ENCODE data around the gene OR2T8.

Gene OR2T8

GRCh38 chr1:247919952-247920351 lies at the start of gene OR2T8:
Gene OR2T8, plus strand, starts transcription at chr1:247920252. Its CDS starts 766 bp downstream, at chr1:247921018.
- no peak for DNase-seq (ENCODE audit: low spot score)

GRCh38 chr1:247883346-247883745 lies 36.7 kb upstream of the OR2T8 start:
- DNase-seq (ENCODE audit: low spot score): no peak

- no peak for DNase-seq (ENCODE audit: low spot score)
Measured at GRCh38 chr1:247884797-247885413, 35.1 kb upstream of the OR2T8 start.

GRCh38 chr1:247895163-247895637 lies 24.9 kb upstream of the OR2T8 start, which contains the start of gene OR2W3:
Gene OR2W3, plus strand, starts transcription at chr1:247895587. Its CDS starts 0 bp downstream, at chr1:247895587.
- no peak for DNase-seq (ENCODE audit: low spot score)

GRCh38 chr1:247895976-247896375 lies 24.1 kb upstream of the OR2T8 start:
- DNase-seq (ENCODE audit: low spot score): no peak

GRCh38 chr1:247904122-247904521 lies 15.9 kb upstream of the OR2T8 start:
- no peak for DNase-seq (ENCODE audit: low spot score)

GRCh38 chr1:247905181-247905580 lies 14.9 kb upstream of the OR2T8 start:
- DNase-seq (ENCODE audit: low spot score): no peak

- DNase-seq (ENCODE audit: low spot score): no peak
Measured at GRCh38 chr1:247905910-247906503, 14.0 kb upstream of the OR2T8 start.

- DNase-seq (ENCODE audit: low spot score): no peak
Measured at GRCh38 chr1:247906504-247907047, 13.5 kb upstream of the OR2T8 start.

- no peak for DNase-seq (ENCODE audit: low spot score)
Measured at GRCh38 chr1:247908766-247909165, 11.3 kb upstream of the OR2T8 start.

- no peak for DNase-seq (ENCODE audit: low spot score)
Measured at GRCh38 chr1:247913786-247914185, 6.3 kb upstream of the OR2T8 start.

GRCh38 chr1:247914941-247915662 lies 5.0 kb upstream of the OR2T8 start:
- no peak for DNase-seq (ENCODE audit: low spot score)

- no peak for DNase-seq (ENCODE audit: low spot score)
Measured at GRCh38 chr1:247923941-247924340, 3.9 kb downstream of the OR2T8 start.

GRCh38 chr1:247924868-247925267 lies 4.8 kb downstream of the OR2T8 start, which contains the start of gene OR2AJ1:
Gene OR2AJ1, plus strand, starts transcription at chr1:247924889. Its CDS starts 8,880 bp downstream, at chr1:247933769.
- no peak for DNase-seq (ENCODE audit: low spot score)

GRCh38 chr1:247933989-247934388 lies 13.9 kb downstream of the OR2T8 start:
- DNase-seq (ENCODE audit: low spot score): no peak

GRCh38 chr1:247935781-247936180 lies 15.7 kb downstream of the OR2T8 start:
- no peak for DNase-seq (ENCODE audit: low spot score)

- no peak for DNase-seq (ENCODE audit: low spot score)
Measured at GRCh38 chr1:247936415-247936814, 16.4 kb downstream of the OR2T8 start.

- peak; percentile 78 for DNase-seq (ENCODE audit: low spot score)
Measured at GRCh38 chr1:247936965-247937734, 17.1 kb downstream of the OR2T8 start.

GRCh38 chr1:247942624-247943023 lies 22.6 kb downstream of the OR2T8 start:
- DNase-seq (ENCODE audit: low spot score): no peak

GRCh38 chr1:247948558-247948957 lies 28.5 kb downstream of the OR2T8 start, which contains the start of gene OR2L8:
Gene OR2L8, plus strand, starts transcription at chr1:247948858. Its CDS starts 0 bp downstream, at chr1:247948858.
- no peak for DNase-seq (ENCODE audit: low spot score)

- DNase-seq (ENCODE audit: low spot score): no peak
Measured at GRCh38 chr1:247953408-247953807, 33.4 kb downstream of the OR2T8 start.

GRCh38 chr1:247961791-247962190 lies 41.7 kb downstream of the OR2T8 start:
- DNase-seq (ENCODE audit: low spot score): no peak
